Astrocyte of the spinal cord (primary cell): ENCODE data around the gene KLF1.

ENCODE experiments used
- DNase-seq: peaks from one replicate; pipeline ENCODE4 v3.0.0; 2011; ENCODE audit warnings: low read depth, low spot score
- H3K4me3 ChIP-seq: 2 replicates; pipeline ENCODE4 v1.5.1; 2011; ENCODE audit warnings: low read depth, mild to moderate bottlenecking, low read length, moderate library complexity
- CTCF ChIP-seq: IDR thresholded peaks from 2 replicates; pipeline ENCODE4 v1.5.1; 2012; ENCODE audit warnings: low read depth, mild to moderate bottlenecking, low read length, inconsistent platforms
- in situ Hi-C: cut with HindIII; loops from 2 replicates; pipeline ENCODE4 v1.10.0; 2017; ENCODE audit warnings: low sequenced_read_pairs

The KLF1 gene

GRCh38 chr19:12880551-12881171 lies 6.3 kb downstream of the KLF1 start:
- peak overlapping the region; percentile 66 for H3K4me3 ChIP-seq
- no peak for DNase-seq
- no peak for TF ChIP-seq CTCF
- in situ Hi-C loops: no loop called here

GRCh38 chr19:12875086-12875485 lies 11.9 kb downstream of the KLF1 start:
- in situ Hi-C loops: no loop called here
- DNase-seq: no peak
- TF ChIP-seq CTCF: no peak
- H3K4me3 ChIP-seq: no peak overlapping the region

GRCh38 chr19:12873891-12874745 lies 12.9 kb downstream of the KLF1 start:
- TF ChIP-seq CTCF: no peak
- H3K4me3 ChIP-seq: no peak overlapping the region
- DNase-seq: no peak
- in situ Hi-C loops: no loop called here

GRCh38 chr19:12872941-12873890 lies 13.8 kb downstream of the KLF1 start:
- no peak overlapping the region for H3K4me3 ChIP-seq
- no peak for TF ChIP-seq CTCF
- DNase-seq: peak; percentile 43
- in situ Hi-C loops: no loop called here

- no peak overlapping the region for H3K4me3 ChIP-seq
- TF ChIP-seq CTCF: no peak
- DNase-seq: no peak
- in situ Hi-C loops: no loop called here
Observed at GRCh38 chr19:12872255-12872654, 14.7 kb downstream of the KLF1 start.

GRCh38 chr19:12871681-12872080 lies 15.3 kb downstream of the KLF1 start:
- no peak for TF ChIP-seq CTCF
- in situ Hi-C loops: no loop called here
- no peak overlapping the region for H3K4me3 ChIP-seq
- DNase-seq: no peak
